ENCODE measurements around the gene HPDL.
A peak's percentile ranks its signal among the peaks of the same experiment; 100 is the strongest.

GRCh38 chr1:45359882-45360513, 33.3 kb downstream of the HPDL start:
- TF ChIP-seq, protein P1, sequence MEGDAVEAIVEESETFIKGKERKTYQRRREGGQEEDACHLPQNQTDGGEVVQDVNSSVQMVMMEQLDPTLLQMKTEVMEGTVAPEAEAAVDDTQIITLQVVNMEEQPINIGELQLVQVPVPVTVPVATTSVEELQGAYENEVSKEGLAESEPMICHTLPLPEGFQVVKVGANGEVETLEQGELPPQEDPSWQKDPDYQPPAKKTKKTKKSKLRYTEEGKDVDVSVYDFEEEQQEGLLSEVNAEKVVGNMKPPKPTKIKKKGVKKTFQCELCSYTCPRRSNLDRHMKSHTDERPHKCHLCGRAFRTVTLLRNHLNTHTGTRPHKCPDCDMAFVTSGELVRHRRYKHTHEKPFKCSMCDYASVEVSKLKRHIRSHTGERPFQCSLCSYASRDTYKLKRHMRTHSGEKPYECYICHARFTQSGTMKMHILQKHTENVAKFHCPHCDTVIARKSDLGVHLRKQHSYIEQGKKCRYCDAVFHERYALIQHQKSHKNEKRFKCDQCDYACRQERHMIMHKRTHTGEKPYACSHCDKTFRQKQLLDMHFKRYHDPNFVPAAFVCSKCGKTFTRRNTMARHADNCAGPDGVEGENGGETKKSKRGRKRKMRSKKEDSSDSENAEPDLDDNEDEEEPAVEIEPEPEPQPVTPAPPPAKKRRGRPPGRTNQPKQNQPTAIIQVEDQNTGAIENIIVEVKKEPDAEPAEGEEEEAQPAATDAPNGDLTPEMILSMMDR (IDR thresholded peaks at IDR 0.05; ENCODE audit: insufficient read depth, low read depth, low read length): peak; percentile 59
- TF ChIP-seq EZH2 (IDR thresholded peaks at IDR 0.05; ENCODE audit: insufficient read depth, low read length): no peak

Data from astrocyte (in vitro differentiated cells and primary cell).